Mesothelial cell of epicardium (in vitro differentiated cells): ENCODE data around the gene ERICH3. TPM values are rescaled to one million over a fixed set of nuclear protein-coding genes. Genes with fewer than 3 reads are reported as not detected.

Source experiments
- DNase-seq, 2 experiments: peaks; one replicate each; pipeline ENCODE4 v3.0.0; 2021; ENCODE audit warnings: low spot score in 2 of 2; ENCODE audit not compliant: unreplicated experiment in 2 of 2
- H3K27ac Mint-ChIP-seq: 2 replicates; pipeline ENCODE4 v1.8.0; 2021; ENCODE audit warnings: mixed read lengths
- H3K27me3 Mint-ChIP-seq: 2 replicates; pipeline ENCODE4 v1.8.0; 2021; ENCODE audit warnings: low read depth, mixed read lengths
- H3K36me3 Mint-ChIP-seq: 2 replicates; pipeline ENCODE4 v1.8.0; 2021; ENCODE audit warnings: mixed read lengths
- H3K4me1 Mint-ChIP-seq: 2 replicates; pipeline ENCODE4 v1.8.0; 2021; ENCODE audit warnings: mixed read lengths
- H3K4me3 Mint-ChIP-seq: 2 replicates; pipeline ENCODE4 v1.8.0; 2021; ENCODE audit warnings: mild to moderate bottlenecking, moderate library complexity, mixed read lengths
- H3K9me3 Mint-ChIP-seq: 2 replicates; pipeline ENCODE4 v1.8.0; 2021; ENCODE audit warnings: mixed read lengths
- CTCF ChIP-seq: fragments of 200-600 bp; sonication (generic); IDR thresholded peaks from one replicate; pipeline ENCODE4 v1.5.0; 2021; ENCODE audit warnings: antibody characterized with exemption; ENCODE audit not compliant: unreplicated experiment
- total RNA-seq: library from RNA; stranded (reverse); gene quantifications from 3 replicates; pipeline ENCODE4 v1.2.1, GENCODE V29; 2021

ERICH3 gene
- total RNA-seq, 1 donor from 2014 or later, result not detected

- H3K27me3 Mint-ChIP-seq, result peaks cover 8% of the 10 kb centered on the region
- no peaks in the 10 kb centered on the region for H3K9me3 Mint-ChIP-seq
- no peak overlapping the region for H3K4me3 Mint-ChIP-seq
- H3K36me3 Mint-ChIP-seq, result no peaks in the 10 kb centered on the region
- H3K27ac Mint-ChIP-seq, result no peak overlapping the region
- H3K4me1 Mint-ChIP-seq, result peaks cover 6% of the 10 kb centered on the region
- no peak for TF ChIP-seq CTCF
- DNase-seq, result no peak
Measured at GRCh38 chr1:74596717-74597116, 76.9 kb downstream of the ERICH3 start.

- Mint-ChIP-seq H3K4me3 (no peak overlapping the region), H3K4me1 (peaks cover 9% of the 10 kb centered on the region), H3K36me3 (no peaks in the 10 kb centered on the region), H3K27ac (no peak overlapping the region), H3K27me3 (peaks cover 6% of the 10 kb centered on the region), H3K9me3 (no peaks in the 10 kb centered on the region)
- TF ChIP-seq CTCF, result no peak
- no peak for DNase-seq
Measured at GRCh38 chr1:74593887-74594866, 79.4 kb downstream of the ERICH3 start.

GRCh38 chr1:74592580-74593355 lies 80.8 kb downstream of the ERICH3 start:
- Mint-ChIP-seq H3K27ac (no peak overlapping the region), H3K27me3 (peaks cover 5% of the 10 kb centered on the region), H3K4me1 (peaks cover 9% of the 10 kb centered on the region), H3K36me3 (no peaks in the 10 kb centered on the region), H3K9me3 (no peaks in the 10 kb centered on the region), H3K4me3 (no peak overlapping the region)
- no peak for TF ChIP-seq CTCF
- no peak for DNase-seq

- no peaks in the 10 kb centered on the region for H3K36me3 Mint-ChIP-seq
- H3K9me3 Mint-ChIP-seq, result no peaks in the 10 kb centered on the region
Measured at GRCh38 chr1:74591949-74592348, 81.6 kb downstream of the ERICH3 start.

GRCh38 chr1:74590288-74590687 lies 83.3 kb downstream of the ERICH3 start:
- Mint-ChIP-seq H3K9me3 (no peaks in the 10 kb centered on the region), H3K36me3 (no peaks in the 10 kb centered on the region), H3K4me3 (no peak overlapping the region), H3K27ac (no peak overlapping the region), H3K27me3 (no peaks in the 10 kb centered on the region), H3K4me1 (peaks cover 9% of the 10 kb centered on the region)
- no peak for TF ChIP-seq CTCF
- DNase-seq, result no peak

More at GRCh38 chr1:74591949-74592348, 81.6 kb downstream of the ERICH3 start:
- peaks cover 3% of the 10 kb centered on the region for H3K27me3 Mint-ChIP-seq
- no peak overlapping the region for H3K4me3 Mint-ChIP-seq
- H3K27ac Mint-ChIP-seq, result no peak overlapping the region
- peaks cover 9% of the 10 kb centered on the region for H3K4me1 Mint-ChIP-seq
- no peak for DNase-seq
- TF ChIP-seq CTCF, result no peak
